HG03159 (cell line): Measurements from ENCODE around the gene GOLGA7B.
"Not testable (repeated sequence)": the region's sequence is repeated elsewhere in the genome, so short reads cannot be mapped to it uniquely, and the experiment has no call there.

Source experiments
- ATAC-seq: cut with Tn5 transposase; IDR thresholded peaks from one replicate; pipeline ENCODE4 v1.9.1; 2021; ENCODE audit warnings: mild to moderate bottlenecking, moderate library complexity; ENCODE audit not compliant: unreplicated experiment

Gene GOLGA7B

GRCh38 chr10:97830064-97830463 lies 19.6 kb upstream of the GOLGA7B start:
- no peak for ATAC-seq

- ATAC-seq: no peak
These were observed 18.4 kb upstream of the GOLGA7B start for GRCh38 chr10:97831259-97831658.

DNA sequence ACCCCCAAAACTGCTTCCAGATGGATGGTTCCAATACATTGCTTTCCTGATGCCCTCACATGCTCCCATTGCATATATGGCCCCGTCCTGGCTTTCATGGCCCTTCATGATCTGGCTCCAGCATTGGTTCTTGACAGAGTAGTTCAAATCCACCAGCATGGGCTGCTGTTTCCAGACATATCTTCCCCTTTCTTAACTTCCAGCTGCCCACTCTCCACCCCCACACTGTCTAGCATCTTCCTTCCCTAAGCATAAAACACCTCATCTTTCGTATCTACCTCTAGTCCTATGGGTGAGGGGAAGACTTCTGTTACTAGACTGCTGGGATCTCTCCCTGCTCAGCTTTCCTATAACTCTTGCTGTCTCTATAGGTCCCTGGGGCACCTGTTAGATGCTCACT lies 13.2 kb upstream of the GOLGA7B start:
- no peak for ATAC-seq

- no peak for ATAC-seq
These were observed 11.6 kb upstream of the GOLGA7B start for GRCh38 chr10:97838091-97838490.

GRCh38 chr10:97841166-97841565 lies 8.5 kb upstream of the GOLGA7B start:
- not testable (repeated sequence) for ATAC-seq

- ATAC-seq: not testable (repeated sequence)
These were observed 7.5 kb upstream of the GOLGA7B start for GRCh38 chr10:97842114-97842513.

- no peak for ATAC-seq
These were observed 6.9 kb upstream of the GOLGA7B start for GRCh38 chr10:97842656-97843280.

DNA sequence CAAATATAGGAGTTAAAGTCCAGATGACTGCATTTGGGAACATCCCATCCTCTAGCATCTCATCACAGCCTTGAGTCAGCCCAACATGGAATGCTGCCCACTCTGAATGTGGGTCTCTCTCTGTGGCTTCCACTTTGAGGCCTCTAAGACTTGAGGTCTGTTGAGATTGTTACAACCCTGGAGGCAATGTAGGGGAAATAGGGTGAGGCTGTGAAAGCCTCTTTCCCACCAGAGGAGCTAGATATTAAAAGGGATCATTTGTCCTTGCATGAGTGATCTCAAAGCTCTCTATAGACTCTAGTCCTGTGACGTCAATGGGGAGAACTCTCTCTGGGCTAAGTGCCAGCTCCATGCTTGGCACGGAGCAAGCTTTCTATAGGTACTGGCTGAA lies 6.4 kb upstream of the GOLGA7B start:
- no peak for ATAC-seq

GRCh38 chr10:97843972-97844371 lies 5.7 kb upstream of the GOLGA7B start:
- ATAC-seq: not testable (repeated sequence)

DNA sequence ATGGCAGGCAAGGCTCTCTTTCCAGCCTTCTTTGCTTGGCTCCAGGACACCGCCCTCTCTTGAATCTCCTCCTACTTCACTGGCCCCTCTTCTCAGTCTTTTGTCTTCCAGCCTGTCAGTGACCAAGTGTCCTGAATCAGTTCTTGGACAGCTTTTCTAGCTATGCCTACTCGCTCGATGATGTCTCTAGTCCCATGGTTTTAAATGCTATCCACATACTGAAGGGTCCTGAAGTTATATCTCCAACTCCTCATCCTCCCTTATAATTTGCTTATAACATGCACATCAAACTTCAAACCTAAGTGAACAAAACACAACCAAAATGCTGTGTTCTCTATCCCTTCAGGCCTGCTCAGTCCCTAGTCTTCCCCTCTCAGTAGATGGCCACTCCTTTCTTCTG lies 5.0 kb upstream of the GOLGA7B start:
- ATAC-seq: no peak

GRCh38 chr10:97849103-97849686 lies 448 bp upstream of the GOLGA7B start:
- peak; percentile 20 for ATAC-seq

DNA sequence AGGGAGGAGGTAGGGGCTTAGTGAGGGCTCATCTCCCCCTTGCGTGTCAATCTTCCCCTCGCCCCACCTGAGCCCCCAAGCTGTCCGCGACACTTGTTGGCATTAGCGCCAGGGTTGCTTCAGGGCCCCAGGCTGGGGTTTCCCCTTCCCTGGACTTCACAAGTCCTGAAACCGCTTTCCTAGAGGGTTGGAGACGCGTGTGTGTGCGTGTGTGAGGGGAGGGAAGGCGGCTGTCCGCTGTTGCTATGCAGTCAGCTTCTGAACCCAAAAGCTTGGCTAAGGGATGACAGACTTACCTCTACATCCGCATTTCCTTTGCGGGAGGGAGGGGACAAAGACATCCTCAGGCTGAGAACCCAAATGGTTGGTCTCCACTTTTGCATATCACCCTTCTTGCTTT lies 803 bp downstream of the GOLGA7B start:
- no peak for ATAC-seq

- ATAC-seq: no peak
These were observed 1.8 kb downstream of the GOLGA7B start for GRCh38 chr10:97851341-97852001.

GRCh38 chr10:97852277-97852676 lies 2.6 kb downstream of the GOLGA7B start:
- ATAC-seq: no peak

GRCh38 chr10:97852840-97853405 lies 3.3 kb downstream of the GOLGA7B start:
- no peak for ATAC-seq

- ATAC-seq: no peak
These were observed 5.1 kb downstream of the GOLGA7B start for GRCh38 chr10:97854743-97855142.

GRCh38 chr10:97858001-97858439 lies 8.4 kb downstream of the GOLGA7B start:
- no peak for ATAC-seq

DNA sequence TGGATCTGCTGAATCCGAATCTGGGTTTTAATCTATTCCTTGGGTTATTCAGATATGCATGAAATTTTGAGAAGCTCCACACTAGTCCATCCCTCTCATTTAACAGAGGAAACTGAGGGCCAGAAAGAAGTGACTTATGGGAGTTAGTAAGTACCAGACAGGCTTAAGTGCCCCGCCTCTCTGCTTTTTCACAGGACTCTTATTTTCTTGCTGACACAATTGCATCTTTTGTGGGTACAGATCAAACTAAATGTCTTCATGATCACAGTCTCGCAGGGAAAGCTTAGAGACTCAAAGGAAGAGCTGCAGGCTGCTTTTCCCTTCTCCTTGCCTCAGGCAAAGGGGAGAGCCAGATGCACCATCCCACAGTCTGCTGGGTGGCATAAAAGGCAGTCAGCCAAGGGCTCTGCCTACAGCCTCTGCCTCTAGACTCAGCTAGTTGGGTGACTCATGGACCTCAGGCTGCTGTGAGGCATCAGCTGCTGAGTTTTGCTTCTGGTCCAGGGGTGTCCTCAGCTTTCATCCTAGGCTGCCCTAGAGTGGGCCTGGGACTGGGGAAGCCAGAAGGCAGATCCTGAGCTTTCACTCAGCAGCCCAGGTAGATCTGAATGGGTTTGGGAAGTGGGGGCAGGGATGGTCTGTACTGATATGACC lies 11.6 kb downstream of the GOLGA7B start:
- ATAC-seq: no peak

- ATAC-seq: no peak
These were observed 12.3 kb downstream of the GOLGA7B start for GRCh38 chr10:97861924-97862323.

DNA sequence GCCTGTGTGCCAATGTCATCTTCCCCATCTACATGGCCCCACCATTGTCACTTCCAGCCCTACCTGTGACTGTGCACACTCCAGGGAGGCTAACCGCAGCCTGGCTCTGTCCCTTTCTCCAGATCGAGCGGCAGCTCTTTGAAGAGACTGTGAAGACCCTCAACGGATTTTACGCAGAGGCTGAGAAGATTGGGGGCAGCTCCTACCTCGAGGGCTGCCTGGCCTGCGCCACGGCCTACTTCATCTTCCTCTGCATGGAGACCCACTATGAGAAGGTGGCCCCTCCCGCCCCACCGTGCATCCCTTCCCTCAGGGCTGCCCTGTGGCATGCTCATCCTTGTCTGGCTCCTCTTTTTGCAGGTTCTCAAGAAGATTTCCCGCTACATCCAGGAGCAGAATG lies 14.2 kb downstream of the GOLGA7B start:
- ATAC-seq: no peak

GRCh38 chr10:97865488-97865887 lies 15.8 kb downstream of the GOLGA7B start:
- no peak for ATAC-seq
